M059J (cell line): ENCODE measurements around the gene IDH2. TPM values are rescaled to one million over a fixed set of nuclear protein-coding genes. Genes with fewer than 3 reads are reported as not detected.
"Not testable (repeated sequence)": the region's sequence is repeated elsewhere in the genome, so short reads cannot be mapped to it uniquely, and the experiment has no call there.

Source experiments
- DNase-seq: peaks from one replicate; pipeline ENCODE4 v3.0.0-alpha.2; 2012; ENCODE audit warnings: low read depth
- total RNA-seq: library from RNA; depleted of rRNA; stranded (reverse); fragments of >200 nt; shearing (Covaris generic); gene quantifications from 2 replicates; pipeline ENCODE4 v1.2.3, GENCODE V29; 2014

Gene IDH2
- total RNA-seq, 1 experiment from 2014 or later, result 78.0 TPM

DNA sequence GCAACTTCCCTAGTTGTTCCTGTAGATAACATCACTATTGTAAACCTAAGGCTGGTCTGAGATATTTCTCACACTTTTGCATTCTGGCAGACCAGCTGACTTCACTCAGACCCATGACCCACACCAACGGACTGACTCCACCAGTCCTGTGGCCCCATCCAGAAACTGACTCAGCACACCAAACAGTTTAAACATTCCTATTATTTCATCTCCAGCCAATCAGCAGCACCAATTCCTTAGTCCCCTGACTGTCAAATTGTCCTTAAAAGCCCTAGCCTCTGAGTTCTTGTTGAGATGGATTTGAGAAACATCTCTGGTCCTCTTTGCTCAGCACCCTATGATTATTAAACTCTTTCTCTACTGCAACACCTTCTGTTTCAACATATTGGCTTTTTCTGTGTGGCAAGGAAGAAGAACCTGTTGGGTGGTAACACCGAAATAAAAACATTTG is 12.2 kb upstream of the IDH2 start:
- no peak for DNase-seq

- no peak for DNase-seq
Measured at GRCh38 chr15:90113166-90113565, 10.9 kb upstream of the IDH2 start.

GRCh38 chr15:90109163-90109751 is 7.0 kb upstream of the IDH2 start:
- DNase-seq, result not testable (repeated sequence)

GRCh38 chr15:90108038-90108437 is 5.8 kb upstream of the IDH2 start:
- not testable (repeated sequence) for DNase-seq

DNA sequence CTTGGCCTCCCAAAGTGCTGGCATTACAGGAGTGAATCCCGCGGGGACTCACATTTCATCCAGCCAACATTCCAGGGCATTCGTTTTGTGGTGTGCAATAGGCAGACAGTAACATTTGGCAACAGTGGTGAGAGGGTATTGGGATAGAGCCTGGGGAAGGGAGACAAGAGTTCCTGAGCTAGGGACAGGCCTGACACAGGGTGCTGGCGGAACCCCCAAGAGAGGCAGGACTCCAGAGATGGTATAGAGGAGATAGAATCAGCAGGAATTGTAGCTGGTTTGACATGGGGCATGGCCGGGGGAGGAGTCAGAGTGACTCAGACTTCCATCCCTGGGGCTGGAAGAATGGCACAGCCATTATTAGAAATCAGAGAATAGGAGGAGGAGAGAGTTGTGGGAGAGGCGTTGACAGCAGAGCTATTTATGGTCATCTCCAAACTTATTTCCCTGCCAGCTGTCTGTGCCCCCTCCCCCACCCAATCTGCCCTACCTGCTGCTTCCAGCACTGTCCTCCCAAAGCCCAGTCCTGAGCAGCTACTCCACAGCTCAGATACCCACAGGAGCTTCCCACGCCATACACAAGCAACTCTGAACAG is 4.4 kb upstream of the IDH2 start:
- DNase-seq, result peak; percentile 79

- DNase-seq, result no peak
Measured at GRCh38 chr15:90105521-90105920, 3.3 kb upstream of the IDH2 start.

DNA sequence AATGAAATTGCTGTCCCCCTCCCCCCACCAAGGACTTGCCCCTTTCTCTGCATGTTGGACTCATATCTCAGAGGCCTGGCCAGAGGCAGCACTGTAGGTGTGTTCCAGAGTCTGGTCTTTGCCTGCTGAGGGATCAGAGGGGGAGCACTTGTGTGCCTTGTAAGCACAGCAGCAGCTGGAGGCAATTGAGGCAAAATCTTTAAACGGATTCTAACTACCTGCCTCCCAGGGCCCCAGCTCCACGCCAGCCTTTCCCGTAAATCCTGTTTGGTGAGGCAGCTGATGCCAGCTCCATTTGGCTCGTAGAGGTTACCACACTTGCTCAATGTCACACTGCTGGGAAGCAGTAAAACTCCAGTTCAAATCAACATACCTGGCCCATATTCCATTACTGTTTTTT is 2.3 kb upstream of the IDH2 start:
- no peak for DNase-seq

DNA sequence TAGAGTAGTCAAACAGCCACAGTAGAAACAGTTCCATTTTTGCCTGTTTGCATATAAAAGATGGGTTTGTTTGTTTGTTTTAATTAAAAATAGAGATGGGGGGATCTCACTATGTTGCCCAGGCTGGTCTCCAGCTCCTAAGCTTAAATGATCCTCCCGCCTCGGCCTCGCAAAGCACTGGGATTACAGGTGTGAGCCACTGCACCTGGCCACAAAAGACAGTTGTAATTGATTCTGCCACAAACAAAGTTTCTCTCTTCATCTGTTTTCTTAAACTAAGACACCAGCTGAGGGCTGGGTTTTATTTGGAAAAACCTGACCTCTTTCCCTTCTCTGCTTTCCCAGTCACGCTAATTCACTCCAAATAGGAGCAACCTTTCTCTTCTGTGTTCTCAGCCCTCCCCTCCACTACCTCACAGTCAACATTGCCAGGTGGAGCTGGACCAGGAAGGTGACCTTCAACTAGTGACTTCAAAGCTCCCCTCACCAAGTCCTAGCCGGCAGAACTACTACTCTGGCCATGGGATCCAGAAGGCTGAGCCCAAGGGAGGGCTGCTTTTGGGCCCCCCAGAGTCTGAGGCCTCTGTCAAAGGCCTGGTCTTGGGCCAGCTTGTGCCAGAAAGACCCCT is 1.5 kb upstream of the IDH2 start:
- DNase-seq, result no peak

GRCh38 chr15:90101130-90101968 is 919 bp downstream of the IDH2 start:
- DNase-seq, result no peak

DNA sequence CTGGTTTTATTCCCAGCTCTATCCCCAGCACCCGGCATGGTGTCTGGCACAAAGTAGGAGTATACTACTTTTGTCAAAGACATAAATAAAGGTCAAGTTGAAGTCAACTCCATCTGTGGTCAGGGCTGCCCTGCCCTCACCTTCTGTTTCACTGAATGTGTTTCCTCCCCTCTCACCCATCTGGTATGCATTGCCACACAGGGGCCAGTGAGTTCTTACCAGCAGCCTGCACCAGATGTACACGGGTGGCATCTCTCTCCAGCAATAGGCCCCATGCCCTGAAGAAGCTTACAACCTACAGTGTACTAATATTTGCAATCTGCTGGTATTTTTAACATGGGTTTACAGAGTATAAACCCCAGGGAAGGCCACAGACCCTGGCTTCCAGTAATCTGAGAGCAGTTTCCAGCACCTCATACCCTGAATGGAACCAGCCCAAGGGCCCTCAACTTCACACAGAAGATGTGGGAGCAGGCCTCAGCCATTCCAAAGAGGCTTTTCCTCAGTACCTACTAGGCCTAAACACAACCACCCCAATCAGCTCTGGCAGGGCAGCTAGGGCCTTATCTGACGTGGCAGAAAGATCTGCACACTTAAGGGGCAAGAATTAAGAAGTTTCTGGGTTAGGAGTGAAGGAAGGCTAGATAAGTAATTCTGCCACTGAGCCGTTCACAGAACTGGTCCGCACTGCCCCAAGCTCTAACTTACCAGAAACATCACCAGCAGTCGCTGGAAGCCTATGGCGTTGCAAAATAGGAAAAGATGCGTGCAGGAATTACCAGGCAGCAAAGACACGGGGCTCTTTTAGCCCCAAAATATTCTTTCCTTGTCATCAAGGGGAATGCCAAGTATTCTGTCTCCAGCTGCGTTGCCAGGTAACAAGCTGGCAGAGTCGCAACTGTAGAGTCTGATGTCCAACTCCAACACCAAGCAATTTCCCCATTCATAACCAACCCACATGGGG is 2.1 kb downstream of the IDH2 start:
- peak; percentile 71 for DNase-seq

GRCh38 chr15:90099072-90099867 is 3.0 kb downstream of the IDH2 start:
- no peak for DNase-seq

GRCh38 chr15:90097475-90097874 is 4.8 kb downstream of the IDH2 start:
- no peak for DNase-seq

GRCh38 chr15:90095521-90095959 is 6.7 kb downstream of the IDH2 start:
- DNase-seq, result no peak

DNA sequence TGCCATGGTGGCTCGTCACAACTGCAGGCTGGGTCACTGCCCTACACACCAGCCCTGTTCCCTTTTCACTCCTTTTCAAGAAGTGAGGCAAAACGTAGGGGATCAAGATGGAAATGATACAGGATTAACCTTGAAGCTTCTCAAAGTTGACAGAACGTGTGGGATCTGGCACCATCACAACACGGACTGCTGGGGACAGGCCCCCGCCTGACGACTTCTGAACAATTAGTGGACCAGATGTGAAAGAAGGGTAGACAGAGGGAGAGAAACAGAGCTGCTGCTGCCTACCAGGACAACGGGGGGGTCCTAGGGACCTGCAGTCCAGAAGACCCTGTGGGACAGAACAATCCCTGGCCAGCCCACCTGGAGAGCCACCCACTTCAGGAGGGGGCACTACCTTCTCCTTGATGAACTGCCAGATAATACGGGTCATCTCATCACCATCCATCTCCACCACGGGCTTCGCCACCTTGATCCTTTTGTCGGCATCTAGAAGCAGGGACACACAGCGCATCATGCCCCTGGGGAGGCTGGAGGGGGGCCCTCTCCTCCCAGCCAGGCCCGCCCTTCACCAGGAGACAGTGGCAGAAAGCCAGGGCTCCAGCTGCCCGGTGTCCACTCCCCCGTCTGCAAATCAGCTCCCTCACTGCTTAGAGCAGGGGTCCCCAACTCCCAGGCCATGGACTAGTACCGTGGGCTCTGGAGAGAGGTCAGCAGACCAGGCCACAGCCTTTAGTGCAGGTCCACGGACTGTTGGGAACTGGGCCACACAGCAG is 10.9 kb downstream of the IDH2 start:
- no peak for DNase-seq

GRCh38 chr15:90090226-90090848 is 11.9 kb downstream of the IDH2 start:
- DNase-seq, result no peak

DNA sequence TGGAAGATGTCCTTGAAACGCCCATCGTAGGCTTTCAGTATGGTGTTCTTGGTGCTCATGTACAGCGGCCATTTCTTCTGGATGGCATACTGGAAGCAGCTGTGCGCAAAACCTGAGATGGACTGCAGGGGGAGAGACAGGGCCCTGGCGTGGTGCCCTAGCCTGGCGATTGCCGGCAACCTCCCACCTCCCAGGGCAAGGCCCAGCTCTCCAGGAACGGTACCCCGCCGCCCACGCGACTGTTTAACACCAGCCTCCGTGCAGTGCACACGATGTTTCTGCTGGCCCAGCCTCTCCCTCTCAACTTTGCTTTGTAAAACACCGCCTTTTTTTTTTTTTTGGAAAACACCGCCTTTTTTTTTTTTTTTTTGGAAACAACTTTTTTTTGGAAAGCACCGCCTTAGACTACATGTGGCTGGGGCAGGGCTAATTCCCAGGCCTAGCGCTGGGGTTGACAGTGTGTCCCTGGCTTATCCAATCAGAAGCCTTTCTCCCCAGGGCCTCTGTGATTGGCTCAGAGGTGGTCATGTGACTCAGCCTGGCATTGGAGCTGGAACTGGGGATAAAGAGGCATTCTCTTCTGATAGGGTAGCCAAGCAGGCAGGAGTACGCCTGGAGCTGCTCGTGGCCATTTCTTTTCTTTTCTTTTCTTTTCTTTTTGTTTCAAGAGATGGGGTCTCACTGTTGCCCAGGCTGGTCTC is 14.7 kb downstream of the IDH2 start:
- DNase-seq, result no peak

GRCh38 chr15:90086868-90087268 is 15.4 kb downstream of the IDH2 start:
- DNase-seq, result peak; percentile 33

GRCh38 chr15:90085565-90085964 is 16.7 kb downstream of the IDH2 start:
- no peak for DNase-seq
